K562 (cell line): ENCODE measurements around the gene SRF. TPM values are rescaled to one million over a fixed set of nuclear protein-coding genes. Genes with fewer than 3 reads are reported as not detected.

ENCODE experiments used
- CTBP1 ChIP-seq: fragments of 450-650 bp; IDR thresholded peaks from 2 replicates; pipeline ENCODE4 v1.6.1; 2016; ENCODE audit warnings: borderline replicate concordance
- ETV5 ChIP-seq: sonication (generic); formaldehyde crosslinking; IDR thresholded peaks from 2 replicates; pipeline ENCODE4 v1.4.0; 2020; ENCODE audit warnings: low read depth, mild to moderate bottlenecking, missing genetic modification reagents
- FIP1L1 ChIP-seq: fragments of 200-400 bp; formaldehyde crosslinking; IDR thresholded peaks from 2 replicates; pipeline ENCODE4 v1.6.1; 2018; ENCODE audit warnings: mild to moderate bottlenecking, low read depth, low read length; ENCODE audit not compliant: poor library complexity, severe bottlenecking
- HMGN3 ChIP-seq: IDR thresholded peaks from 2 replicates; pipeline ENCODE4 v1.6.1; 2011; ENCODE audit warnings: borderline replicate concordance, low read depth, mild to moderate bottlenecking, mixed read lengths, low read length; ENCODE audit not compliant: insufficient read length; ENCODE audit errors: extremely low read depth
- HNRNPL ChIP-seq: fragments of 200-400 bp; formaldehyde crosslinking; IDR thresholded peaks from 2 replicates; pipeline ENCODE4 v1.6.1; 2017; ENCODE audit warnings: low read depth, mild to moderate bottlenecking, low read length
- L3MBTL2 ChIP-seq: fragments of 450-650 bp; IDR thresholded peaks from 2 replicates; pipeline ENCODE4 v1.6.1; 2016; ENCODE audit warnings: mild to moderate bottlenecking, moderate library complexity
- RBM39 ChIP-seq: fragments of 200-400 bp; formaldehyde crosslinking; optimal IDR thresholded peaks from 2 replicates; pipeline ENCODE3; 2018; ENCODE audit warnings: low read depth, low read length
- TCFL5 ChIP-seq: fragments of 250-450 bp; sonication (Bioruptor Pico); conservative IDR thresholded peaks from 2 replicates; pipeline ENCODE4 v1.6.1; 2021; ENCODE audit warnings: mild to moderate bottlenecking, moderate library complexity, matching md5 sums
- ZNF764 ChIP-seq: fragments of 250-450 bp; sonication (Bioruptor Pico); IDR thresholded peaks from 2 replicates; pipeline ENCODE4 v1.4.0; 2020; ENCODE audit warnings: low read depth, mild to moderate bottlenecking, moderate library complexity
- polyA plus RNA-seq, 8 experiments: library from polyadenylated mRNA; depleted of rRNA in 4 of 8; stranded (reverse) in 5 of 8; unstranded in 3 of 8; fragments of >200 nt; fragmentation: Nextera tagmentation in 2 of 8; fragmentation: Illumina TruSeq in 1 of 8; extraction: Ambion mirVana in 2 of 8; extraction: Trizol in 1 of 8; gene quantifications; 2 replicates each; pipeline versions ENCODE4 v1.2.1 to v1.2.3, GENCODE V29; 2011 to 2014; ENCODE audit warnings: inconsistent platforms in 1 of 8, missing spikeins in 1 of 8
- total RNA-seq, 7 experiments: library from RNA; depleted of rRNA in 6 of 7; stranded (reverse); fragments of >200 nt in 6 of 7; fragmentation: Illumina TruSeq in 2 of 7; extraction: Trizol in 2 of 7; gene quantifications; 2 replicates each; pipeline versions ENCODE4 v1.2.1 to v1.2.3, GENCODE V29; 2011 to 2021; ENCODE audit warnings: low replicate concordance in 1 of 7
- TF ChIP-seq, protein P1 (sequence below): sonication (generic); formaldehyde crosslinking; IDR thresholded peaks from 2 replicates; pipeline ENCODE4 v1.8.1; 2023; ENCODE audit warnings: mild to moderate bottlenecking, missing genetic modification reagents
- TF ChIP-seq, protein P2 (sequence below): fragments of 250-450 bp; sonication (Bioruptor Pico); IDR thresholded peaks from 2 replicates; pipeline ENCODE4 v1.8.0; 2022; ENCODE audit warnings: inconsistent platforms
- TF ChIP-seq, protein P3 (sequence below): fragments of 450-650 bp; IDR thresholded peaks from 2 replicates; pipeline ENCODE4 v1.6.1; 2017; ENCODE audit warnings: antibody characterized with exemption
- TF ChIP-seq, protein P4 (sequence below): sonication (generic); formaldehyde crosslinking; IDR thresholded peaks from 2 replicates; pipeline ENCODE4 v1.8.0; 2022; ENCODE audit warnings: mild to moderate bottlenecking, low read depth, missing genetic modification reagents
- TF ChIP-seq, protein P5 (sequence below): conservative IDR thresholded peaks from 2 replicates; pipeline ENCODE4 v1.6.1; 2011; ENCODE audit warnings: low read depth, mild to moderate bottlenecking, low read length; ENCODE audit not compliant: control insufficient read depth

SRF gene
- total and polyA plus RNA-seq, 9 of the 15 experiments (the other 6 are each of a cell fraction or from before 2014, with no cell fraction given): 2.5 to 37.0 (median 24.6) TPM

DNA sequence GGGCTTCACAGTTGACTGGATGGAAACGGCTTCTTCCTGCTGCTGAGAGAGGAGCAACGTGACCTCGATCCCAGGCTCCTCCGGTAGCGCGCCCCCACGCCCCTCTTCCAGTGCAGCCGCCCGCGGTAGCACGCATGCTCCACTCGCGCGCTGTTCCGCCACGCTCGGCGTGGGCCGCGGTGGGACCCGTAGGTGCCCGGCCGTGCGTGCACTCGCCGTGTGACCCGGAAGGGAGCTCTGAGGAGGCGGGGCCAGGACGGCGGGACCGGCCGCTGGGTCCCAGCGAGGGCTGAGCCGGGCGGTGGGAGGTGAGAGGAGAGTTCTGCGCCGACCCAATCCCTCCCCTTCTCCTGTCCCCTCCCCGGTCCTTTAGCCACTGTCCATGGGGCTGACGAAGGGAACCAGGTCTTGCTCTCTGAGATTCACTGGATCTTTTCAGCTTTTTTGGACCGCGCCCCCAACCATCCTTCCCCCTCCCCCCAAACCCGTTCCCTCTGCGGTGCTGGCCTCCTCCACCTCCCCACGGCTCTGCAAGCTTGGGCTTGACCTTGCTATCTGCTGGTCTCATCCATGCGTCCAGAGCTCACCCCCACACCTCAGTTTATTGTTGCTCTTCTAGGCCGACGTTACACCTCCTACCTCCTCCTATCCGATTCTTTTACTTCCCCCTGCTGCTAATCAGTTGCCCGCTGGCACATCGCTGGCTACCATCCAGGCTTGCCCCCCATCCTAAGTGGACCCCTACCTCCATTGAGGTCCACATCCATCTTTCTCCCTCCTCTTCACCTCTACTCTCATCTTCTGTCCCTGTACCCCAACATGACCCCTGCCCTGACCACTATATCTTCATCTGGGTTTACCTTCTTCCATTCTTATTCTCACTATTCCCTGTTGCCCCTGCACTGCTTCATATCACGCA is 11.1 kb downstream of the SRF start, which contains the start of gene CUL9 (continued):
- TF ChIP-seq, protein P1, sequence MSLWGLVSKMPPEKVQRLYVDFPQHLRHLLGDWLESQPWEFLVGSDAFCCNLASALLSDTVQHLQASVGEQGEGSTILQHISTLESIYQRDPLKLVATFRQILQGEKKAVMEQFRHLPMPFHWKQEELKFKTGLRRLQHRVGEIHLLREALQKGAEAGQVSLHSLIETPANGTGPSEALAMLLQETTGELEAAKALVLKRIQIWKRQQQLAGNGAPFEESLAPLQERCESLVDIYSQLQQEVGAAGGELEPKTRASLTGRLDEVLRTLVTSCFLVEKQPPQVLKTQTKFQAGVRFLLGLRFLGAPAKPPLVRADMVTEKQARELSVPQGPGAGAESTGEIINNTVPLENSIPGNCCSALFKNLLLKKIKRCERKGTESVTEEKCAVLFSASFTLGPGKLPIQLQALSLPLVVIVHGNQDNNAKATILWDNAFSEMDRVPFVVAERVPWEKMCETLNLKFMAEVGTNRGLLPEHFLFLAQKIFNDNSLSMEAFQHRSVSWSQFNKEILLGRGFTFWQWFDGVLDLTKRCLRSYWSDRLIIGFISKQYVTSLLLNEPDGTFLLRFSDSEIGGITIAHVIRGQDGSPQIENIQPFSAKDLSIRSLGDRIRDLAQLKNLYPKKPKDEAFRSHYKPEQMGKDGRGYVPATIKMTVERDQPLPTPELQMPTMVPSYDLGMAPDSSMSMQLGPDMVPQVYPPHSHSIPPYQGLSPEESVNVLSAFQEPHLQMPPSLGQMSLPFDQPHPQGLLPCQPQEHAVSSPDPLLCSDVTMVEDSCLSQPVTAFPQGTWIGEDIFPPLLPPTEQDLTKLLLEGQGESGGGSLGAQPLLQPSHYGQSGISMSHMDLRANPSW (CRISPR knock-in tag): peak; percentile 85
- TF ChIP-seq FIP1L1: peak; percentile 87
- TF ChIP-seq, protein P2, sequence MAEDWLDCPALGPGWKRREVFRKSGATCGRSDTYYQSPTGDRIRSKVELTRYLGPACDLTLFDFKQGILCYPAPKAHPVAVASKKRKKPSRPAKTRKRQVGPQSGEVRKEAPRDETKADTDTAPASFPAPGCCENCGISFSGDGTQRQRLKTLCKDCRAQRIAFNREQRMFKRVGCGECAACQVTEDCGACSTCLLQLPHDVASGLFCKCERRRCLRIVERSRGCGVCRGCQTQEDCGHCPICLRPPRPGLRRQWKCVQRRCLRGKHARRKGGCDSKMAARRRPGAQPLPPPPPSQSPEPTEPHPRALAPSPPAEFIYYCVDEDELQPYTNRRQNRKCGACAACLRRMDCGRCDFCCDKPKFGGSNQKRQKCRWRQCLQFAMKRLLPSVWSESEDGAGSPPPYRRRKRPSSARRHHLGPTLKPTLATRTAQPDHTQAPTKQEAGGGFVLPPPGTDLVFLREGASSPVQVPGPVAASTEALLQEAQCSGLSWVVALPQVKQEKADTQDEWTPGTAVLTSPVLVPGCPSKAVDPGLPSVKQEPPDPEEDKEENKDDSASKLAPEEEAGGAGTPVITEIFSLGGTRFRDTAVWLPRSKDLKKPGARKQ: no peak
- TF ChIP-seq ETV5 (CRISPR knock-in tag): peak; percentile 68; the same call in 1 of the 2 replicates
- TF ChIP-seq, protein P3, sequence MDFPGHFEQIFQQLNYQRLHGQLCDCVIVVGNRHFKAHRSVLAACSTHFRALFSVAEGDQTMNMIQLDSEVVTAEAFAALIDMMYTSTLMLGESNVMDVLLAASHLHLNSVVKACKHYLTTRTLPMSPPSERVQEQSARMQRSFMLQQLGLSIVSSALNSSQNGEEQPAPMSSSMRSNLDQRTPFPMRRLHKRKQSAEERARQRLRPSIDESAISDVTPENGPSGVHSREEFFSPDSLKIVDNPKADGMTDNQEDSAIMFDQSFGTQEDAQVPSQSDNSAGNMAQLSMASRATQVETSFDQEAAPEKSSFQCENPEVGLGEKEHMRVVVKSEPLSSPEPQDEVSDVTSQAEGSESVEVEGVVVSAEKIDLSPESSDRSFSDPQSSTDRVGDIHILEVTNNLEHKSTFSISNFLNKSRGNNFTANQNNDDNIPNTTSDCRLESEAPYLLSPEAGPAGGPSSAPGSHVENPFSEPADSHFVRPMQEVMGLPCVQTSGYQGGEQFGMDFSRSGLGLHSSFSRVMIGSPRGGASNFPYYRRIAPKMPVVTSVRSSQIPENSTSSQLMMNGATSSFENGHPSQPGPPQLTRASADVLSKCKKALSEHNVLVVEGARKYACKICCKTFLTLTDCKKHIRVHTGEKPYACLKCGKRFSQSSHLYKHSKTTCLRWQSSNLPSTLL: 0 out of 2 replicates have a peak, but pooled peaks have one; percentile 18
- TF ChIP-seq, protein P4, sequence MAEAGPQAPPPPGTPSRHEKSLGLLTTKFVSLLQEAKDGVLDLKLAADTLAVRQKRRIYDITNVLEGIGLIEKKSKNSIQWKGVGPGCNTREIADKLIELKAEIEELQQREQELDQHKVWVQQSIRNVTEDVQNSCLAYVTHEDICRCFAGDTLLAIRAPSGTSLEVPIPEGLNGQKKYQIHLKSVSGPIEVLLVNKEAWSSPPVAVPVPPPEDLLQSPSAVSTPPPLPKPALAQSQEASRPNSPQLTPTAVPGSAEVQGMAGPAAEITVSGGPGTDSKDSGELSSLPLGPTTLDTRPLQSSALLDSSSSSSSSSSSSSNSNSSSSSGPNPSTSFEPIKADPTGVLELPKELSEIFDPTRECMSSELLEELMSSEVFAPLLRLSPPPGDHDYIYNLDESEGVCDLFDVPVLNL (CRISPR knock-in tag): peak; percentile 77
- TF ChIP-seq CTBP1: peak; percentile 84; the same call in 1 of the 2 replicates
- TF ChIP-seq HNRNPL: peak; percentile 84
- no peak for TF ChIP-seq RBM39
- TF ChIP-seq, protein P5, sequence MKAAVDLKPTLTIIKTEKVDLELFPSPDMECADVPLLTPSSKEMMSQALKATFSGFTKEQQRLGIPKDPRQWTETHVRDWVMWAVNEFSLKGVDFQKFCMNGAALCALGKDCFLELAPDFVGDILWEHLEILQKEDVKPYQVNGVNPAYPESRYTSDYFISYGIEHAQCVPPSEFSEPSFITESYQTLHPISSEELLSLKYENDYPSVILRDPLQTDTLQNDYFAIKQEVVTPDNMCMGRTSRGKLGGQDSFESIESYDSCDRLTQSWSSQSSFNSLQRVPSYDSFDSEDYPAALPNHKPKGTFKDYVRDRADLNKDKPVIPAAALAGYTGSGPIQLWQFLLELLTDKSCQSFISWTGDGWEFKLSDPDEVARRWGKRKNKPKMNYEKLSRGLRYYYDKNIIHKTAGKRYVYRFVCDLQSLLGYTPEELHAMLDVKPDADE: peak; percentile 75; the same call in 1 of the 2 replicates
- TF ChIP-seq TCFL5: no peak
- TF ChIP-seq ZNF764 (CRISPR knock-in tag): no peak
- TF ChIP-seq L3MBTL2: peak; percentile 88
- TF ChIP-seq HMGN3: peak; percentile 96
